GM21447 (cell line): Measurements from ENCODE around the gene ITPR2.
"Not testable (repeated sequence)": the region's sequence is repeated elsewhere in the genome, so short reads cannot be mapped to it uniquely, and the experiment has no call there.

Experiments
- ATAC-seq: cut with Tn5 transposase; IDR thresholded peaks from one replicate; pipeline ENCODE4 v1.9.1; 2021; ENCODE audit not compliant: unreplicated experiment

ITPR2 gene

DNA sequence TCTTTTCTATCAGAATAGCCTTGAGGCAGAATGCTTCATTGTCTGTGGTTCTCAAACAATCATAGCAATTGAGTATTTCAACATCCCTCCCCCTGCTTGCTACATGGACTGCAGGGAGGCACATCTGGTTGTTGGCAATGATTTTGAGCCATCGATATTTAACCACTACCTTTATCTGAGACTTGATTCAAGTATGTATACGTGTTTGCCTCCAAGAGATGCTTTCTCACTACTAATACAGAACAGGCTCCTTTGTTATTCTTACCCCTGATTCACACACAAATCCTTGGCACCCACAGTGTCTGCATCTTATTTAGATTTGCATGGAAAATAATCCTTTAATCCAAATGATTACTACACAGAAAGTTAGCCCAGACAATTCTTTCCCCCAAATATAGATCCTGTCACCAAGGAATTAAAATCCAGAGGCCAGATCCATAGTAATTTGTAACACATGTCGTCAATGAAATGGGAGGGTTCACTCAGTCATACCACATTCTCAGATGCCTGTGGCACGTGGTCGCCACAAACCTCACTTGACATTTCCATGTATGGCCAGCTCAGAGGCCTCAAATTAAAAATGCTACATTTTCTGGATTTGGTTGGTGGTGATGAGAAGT, 199.3 kb downstream of the ITPR2 start:
- ATAC-seq, result no peak

- ATAC-seq, result no peak
These were observed 200.2 kb downstream of the ITPR2 start for GRCh38 chr12:26632756-26633155.

GRCh38 chr12:26631846-26632245, 201.1 kb downstream of the ITPR2 start:
- no peak for ATAC-seq

GRCh38 chr12:26630546-26631027, 202.4 kb downstream of the ITPR2 start:
- ATAC-seq, result no peak

GRCh38 chr12:26629864-26630263, 203.1 kb downstream of the ITPR2 start:
- ATAC-seq, result no peak

GRCh38 chr12:26628234-26628633, 204.8 kb downstream of the ITPR2 start:
- ATAC-seq, result no peak

DNA sequence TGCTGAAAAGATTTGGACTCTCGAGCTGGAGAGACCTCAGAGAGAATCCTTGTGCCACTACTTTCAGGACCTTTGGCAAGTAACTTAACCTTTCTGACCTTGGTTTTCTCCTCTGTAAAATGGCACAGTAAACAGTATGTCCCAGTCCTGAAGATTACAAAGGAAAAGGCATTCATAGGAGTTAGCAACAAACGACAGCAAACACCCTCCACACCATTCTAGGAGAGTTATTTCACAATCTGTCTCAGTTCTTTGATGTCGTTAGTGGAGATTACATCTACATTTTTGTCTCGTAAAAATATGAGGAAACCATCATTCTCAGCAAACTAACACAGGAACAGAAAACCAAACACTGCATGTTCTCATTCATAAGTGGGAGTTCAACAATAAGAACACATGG, 205.7 kb downstream of the ITPR2 start:
- no peak for ATAC-seq

DNA sequence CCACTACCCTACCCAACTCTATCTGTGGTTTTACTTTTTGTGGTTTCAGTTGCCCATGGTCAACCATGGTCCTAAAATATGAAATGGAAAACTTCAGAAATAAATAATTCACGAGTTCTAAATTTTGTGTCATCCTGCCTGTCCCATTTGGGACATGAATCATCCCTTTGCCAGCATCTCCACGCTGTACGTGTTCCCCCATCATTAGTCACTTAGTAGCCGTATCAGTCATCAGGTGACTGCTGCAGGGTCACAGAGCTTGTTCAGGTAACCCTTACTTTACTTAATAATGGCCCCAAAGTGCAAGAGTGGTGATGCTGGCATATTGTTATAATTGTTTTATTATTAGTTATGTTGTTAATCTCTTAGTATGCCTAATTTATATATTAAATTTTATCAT, 209.9 kb downstream of the ITPR2 start:
- no peak for ATAC-seq

DNA sequence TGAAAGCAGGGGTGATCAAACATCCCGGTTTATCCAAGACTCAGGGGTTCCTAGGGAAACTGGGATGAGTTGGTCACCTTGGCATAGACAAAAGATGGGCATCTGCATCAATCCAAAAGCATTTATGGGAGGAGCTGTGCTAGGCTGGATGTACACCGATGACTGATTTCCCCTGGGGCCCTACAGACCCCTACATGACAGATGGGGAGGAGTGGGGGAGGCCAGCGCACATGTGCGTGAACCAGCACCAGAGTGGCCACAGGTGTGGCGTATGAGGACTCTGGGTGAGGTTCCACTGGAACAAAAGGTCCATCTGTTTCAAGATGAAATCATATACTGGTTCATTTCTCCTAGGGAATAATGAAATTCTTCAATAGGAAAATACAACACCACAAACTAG, 210.4 kb downstream of the ITPR2 start:
- ATAC-seq, result no peak

DNA sequence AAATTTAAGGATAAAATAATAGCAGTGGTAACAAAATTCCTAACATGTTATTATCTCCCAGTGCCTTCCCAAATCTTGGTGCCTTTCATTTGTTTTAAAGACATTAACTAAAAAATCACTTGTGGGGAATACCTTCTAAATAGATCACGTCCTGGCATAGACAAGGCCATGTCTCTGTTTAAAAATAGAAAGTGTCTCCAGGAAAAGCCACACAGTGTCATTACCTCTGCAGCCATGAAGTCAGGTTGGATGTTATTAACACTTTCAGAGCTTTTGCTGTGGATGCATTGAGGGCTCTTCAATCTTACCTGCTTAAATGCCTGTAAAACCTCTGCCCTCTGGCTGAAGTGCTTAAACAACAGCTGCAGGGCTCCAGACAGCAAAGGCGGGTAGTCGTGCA, 211.1 kb downstream of the ITPR2 start:
- no peak for ATAC-seq

DNA sequence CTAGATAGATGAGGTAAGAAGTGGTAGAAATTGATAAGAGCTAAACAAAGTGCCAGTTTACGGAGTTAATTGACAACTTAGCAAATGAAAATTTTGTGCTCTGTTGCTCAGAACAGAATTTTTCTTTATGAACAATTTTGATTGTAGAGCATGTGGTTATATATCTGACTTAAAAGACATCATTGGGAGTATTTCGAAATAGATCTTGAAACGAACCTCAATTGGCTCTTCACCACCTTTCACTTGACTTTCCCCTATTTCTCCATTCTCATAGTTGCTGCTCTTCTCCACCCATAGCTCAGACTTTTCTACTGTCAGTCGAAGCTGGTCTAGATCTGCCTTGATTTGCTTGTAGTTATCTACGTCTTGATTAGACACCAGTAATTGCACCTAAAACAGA, 212.1 kb downstream of the ITPR2 start:
- no peak for ATAC-seq

DNA sequence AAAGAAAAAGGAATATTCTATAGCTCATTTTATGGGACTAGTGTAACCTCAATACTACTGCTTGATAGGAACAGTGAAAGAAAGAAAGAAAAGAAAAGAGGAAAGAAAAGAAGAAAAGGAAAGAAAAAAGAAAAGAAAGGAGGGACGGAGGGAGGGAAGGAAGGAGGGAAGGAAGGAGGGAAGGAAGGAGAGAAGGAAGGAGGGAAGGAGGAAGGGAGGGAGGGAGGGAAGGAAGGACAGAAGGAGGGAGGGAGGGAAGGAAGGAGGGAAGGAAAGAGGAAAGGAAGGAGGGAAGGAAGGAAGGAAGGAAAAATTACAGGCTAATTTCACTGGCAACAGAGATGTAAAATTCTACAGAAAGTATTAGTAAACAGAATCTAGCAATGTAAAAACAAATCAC, 215.5 kb downstream of the ITPR2 start:
- ATAC-seq, result no peak

DNA sequence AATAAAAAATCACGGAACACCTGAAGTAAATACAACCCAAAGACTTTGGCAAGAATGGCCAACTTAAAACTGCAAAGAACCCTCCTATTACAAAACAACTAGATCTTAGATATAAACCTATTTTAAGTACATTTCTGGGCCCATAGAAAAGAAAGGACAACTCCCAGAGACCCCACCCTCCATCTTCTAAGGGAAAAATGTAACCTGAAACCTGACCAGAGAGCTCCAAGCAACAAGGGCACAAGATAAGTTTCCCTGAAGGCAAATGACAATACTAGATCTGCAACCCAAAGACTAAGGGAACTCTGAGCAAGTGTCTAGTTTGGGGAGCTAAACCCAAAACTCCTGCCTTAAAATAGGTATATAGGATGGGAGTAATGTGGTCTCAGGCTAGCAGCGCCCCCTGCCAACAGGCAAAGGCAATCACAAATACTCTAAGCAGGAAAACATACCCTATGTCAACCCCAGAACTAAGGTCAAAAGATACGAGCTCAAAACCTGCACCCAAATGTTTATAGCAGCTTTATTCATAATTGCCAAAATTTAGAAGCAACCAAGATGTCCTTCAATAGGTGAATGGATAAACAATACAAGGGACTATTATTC, 218.9 kb downstream of the ITPR2 start:
- no peak for ATAC-seq

DNA sequence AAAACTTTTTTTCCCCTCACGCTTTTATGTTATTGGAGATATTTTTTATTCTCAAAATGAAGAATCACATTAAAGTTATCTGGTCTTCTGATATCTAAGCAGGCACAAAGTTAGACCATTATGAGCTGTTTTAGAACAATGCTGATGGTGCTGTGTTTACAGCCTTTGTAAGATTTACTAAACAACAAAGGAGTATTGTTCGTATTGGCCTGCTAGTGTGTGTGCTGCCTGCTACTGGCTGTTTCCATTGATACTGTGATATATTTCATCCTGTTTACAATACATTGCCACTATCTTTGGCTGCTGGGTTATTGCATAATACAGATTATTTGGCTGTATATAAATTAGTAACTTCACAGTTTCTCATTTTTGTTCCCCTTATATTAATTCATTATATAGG, 220.8 kb downstream of the ITPR2 start:
- ATAC-seq, result no peak

DNA sequence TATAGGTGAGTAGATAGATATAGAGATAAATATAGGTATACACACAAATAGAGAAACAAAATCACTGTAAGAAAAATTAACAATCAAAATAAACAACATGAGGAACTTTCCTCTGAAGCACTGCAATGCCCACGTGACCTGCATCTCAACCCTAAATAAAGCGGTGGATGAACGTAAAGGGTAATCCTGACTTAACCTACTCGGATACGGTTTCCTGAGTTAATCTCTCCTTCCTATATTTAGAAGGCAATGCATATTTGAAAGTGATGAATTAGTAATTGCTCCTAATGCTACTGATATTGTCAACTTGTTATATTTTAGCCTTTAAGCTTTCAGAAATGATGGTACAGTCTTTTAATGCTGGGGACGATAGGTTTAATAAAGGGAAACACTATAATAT, 221.4 kb downstream of the ITPR2 start:
- no peak for ATAC-seq

DNA sequence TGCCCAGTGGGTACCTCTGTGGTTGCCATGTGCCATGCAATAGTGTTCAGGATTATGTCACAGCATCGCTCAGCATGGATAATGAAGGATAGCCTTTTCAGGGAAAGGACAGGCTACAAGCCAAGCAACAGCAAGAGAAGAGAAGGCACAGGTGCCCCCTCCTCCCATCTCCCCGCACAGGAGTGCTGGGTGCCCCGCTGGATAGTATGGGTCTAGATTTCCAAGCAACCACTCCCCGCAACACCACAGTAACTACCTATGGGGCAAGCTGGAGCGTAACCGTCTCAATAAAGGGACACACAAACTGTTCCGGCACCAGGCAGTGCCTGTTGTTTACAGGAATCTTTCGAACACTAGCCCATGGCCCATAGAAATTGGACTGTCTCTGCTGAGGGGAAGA, 222.2 kb downstream of the ITPR2 start:
- ATAC-seq, result no peak

DNA sequence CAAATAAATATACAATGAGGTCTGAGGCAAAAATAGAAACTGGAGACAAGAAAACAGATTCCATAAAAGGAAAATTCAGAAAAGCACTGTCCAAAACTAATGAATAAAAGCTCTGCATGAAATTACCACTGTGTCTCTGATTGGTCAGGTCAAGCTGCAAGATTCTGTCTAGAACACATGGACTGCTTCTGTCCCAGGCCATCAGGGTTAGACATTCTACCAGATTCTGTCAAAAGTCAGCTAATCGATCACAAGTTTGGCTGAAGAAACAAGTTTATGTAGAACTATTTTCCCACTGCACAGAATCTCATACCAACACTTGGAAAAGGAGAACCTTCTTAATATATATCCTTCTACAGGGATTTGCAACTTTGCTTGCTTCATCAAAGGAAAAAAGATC, 223.0 kb downstream of the ITPR2 start:
- ATAC-seq, result no peak

DNA sequence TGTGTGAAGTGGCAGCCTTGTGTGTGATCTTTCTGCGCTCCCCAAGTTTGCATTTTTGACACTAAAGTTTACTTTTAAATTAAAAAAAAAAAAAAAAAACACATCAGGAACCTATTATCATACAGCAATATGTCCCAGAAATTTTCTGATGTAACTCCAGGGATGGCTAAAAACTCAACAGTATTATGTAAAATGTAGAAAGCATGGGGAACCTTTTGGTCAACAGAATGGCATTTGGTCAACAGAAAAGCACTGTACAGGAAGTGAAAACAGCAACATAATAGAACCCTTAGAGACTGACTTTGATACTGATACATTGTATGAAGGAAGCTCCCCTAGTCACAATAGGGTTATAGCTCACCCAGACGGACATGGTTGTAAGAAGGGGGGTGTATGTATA, 224.3 kb downstream of the ITPR2 start:
- ATAC-seq, result no peak

GRCh38 chr12:26608273-26608672, 224.7 kb downstream of the ITPR2 start:
- ATAC-seq, result no peak

GRCh38 chr12:26606911-26607310, 226.1 kb downstream of the ITPR2 start:
- ATAC-seq, result no peak

DNA sequence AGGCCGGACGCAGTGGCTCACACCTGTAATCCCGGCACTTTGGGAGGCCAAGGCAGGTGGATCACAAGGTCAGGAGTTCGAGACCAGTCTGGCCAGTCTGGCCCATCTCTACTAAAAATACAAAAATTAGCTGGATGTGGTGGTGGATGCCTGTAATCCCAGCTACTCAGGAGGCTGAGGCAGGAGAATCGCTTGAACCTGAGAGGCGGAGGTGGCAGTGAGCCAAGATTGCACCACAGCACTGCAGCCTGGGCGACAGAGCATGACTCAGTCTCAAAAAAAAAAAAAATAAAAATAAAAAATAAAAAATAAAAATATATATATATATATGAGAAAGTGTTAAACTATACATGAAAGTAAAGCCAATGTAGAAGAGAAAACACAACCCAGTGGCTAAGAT, 228.2 kb downstream of the ITPR2 start:
- not testable (repeated sequence) for ATAC-seq

DNA sequence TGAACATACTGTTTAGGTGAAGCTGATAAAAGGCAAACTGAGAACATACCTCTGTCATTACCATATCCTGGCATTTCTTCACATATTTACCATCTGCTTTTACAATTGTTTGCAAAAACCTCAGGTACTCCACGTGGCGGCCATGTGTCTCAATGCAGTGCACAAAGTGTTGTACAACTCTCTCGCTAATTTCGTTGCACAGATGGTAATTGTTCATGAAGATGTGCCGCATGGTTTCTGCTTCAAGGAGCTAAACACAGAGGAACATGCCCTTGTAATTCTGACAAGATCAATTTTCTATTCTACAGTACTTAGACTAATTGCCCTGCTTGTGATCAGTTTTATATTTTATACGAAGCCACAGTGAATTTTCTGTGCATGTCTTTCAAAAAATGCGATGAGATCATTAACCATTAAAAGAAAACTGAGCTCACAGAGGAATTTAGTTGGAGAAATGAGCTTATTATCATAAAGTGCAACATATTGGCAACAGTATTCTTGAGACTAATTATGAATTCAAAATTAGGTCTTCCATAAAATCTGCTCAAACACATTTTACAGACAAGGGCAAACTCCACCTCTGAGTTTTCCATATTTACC, 233.8 kb downstream of the ITPR2 start:
- no peak for ATAC-seq

GRCh38 chr12:26595806-26596205, 237.2 kb downstream of the ITPR2 start:
- no peak for ATAC-seq
